HCT116 (cell line): ENCODE data around the gene CFAP99.

Experiments
- EZH2phosphoT487 ChIP-seq: fragments of 200-600 bp; IDR thresholded peaks from 2 replicates; pipeline ENCODE4 v1.6.1; 2018; ENCODE audit warnings: antibody characterized with exemption, borderline replicate concordance
- FOSL1 ChIP-seq: IDR thresholded peaks from 2 replicates; pipeline ENCODE4 v1.6.1; 2012; ENCODE audit warnings: low read depth
- POLR2A ChIP-seq: IDR thresholded peaks from 2 replicates; pipeline ENCODE4 v1.7.0; 2011; ENCODE audit warnings: borderline replicate concordance; ENCODE audit not compliant: insufficient read depth, insufficient read length; ENCODE audit errors: extremely low read depth
- TF ChIP-seq, protein P1 (sequence below), 3 experiments: fragments of 200-600 bp in 1 of 3; sonication (generic) in 1 of 3; IDR thresholded peaks in 2 of 3; conservative IDR thresholded peaks in 1 of 3; 2 replicates each; pipeline ENCODE4 v1.5.1; 2012 to 2017; ENCODE audit warnings: low read depth in 2 of 3, low read length in 2 of 3, antibody characterized with exemption in 1 of 3, borderline replicate concordance in 1 of 3, control low read depth in 1 of 3, mild to moderate bottlenecking in 1 of 3, mixed read lengths in 1 of 3, mixed run types in 1 of 3, moderate library complexity in 1 of 3; ENCODE audit not compliant: insufficient read depth in 1 of 3
- TF ChIP-seq, protein P2 (sequence below): IDR thresholded peaks from 2 replicates; pipeline ENCODE4 v1.6.1; 2012

DNA sequence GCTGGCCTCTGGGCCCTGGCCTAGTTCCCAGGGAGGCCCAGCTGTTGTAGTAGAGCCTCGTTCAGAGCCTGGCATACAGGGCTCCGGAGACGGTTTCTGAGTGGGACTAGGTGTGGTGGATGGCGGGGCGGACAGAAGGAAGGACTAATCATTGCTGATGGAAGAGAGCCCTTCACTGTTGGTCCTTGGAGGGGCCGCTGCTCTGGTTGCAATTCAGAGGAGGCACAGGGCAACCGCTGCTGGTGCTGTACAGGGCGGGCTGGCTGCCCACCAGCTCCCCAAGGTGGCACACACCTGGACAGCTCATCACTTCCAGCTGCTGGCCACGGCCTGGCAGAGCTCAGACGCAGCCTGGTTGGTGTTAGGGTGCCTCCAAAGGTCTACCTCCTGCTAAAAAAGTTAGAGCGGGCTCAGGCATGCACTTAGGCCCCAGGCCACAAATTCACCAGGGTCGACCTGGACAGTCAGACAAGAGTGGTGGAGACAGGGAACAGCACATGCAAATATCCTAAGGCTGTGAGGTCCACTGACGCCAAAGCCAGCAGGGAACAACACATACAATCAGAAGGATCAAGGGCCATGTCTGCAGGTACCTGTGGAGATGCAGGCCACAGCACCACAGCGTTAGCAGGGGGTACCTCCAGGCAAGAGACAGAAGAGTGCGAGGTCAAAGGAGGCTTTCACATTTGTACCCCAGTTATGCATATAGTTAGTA lies 42.6 kb downstream of the CFAP99 start:
- TF ChIP-seq POLR2A (no peak), EZH2phosphoT487 (no peak), FOSL1 (no peak)
- TF ChIP-seq, protein P1, sequence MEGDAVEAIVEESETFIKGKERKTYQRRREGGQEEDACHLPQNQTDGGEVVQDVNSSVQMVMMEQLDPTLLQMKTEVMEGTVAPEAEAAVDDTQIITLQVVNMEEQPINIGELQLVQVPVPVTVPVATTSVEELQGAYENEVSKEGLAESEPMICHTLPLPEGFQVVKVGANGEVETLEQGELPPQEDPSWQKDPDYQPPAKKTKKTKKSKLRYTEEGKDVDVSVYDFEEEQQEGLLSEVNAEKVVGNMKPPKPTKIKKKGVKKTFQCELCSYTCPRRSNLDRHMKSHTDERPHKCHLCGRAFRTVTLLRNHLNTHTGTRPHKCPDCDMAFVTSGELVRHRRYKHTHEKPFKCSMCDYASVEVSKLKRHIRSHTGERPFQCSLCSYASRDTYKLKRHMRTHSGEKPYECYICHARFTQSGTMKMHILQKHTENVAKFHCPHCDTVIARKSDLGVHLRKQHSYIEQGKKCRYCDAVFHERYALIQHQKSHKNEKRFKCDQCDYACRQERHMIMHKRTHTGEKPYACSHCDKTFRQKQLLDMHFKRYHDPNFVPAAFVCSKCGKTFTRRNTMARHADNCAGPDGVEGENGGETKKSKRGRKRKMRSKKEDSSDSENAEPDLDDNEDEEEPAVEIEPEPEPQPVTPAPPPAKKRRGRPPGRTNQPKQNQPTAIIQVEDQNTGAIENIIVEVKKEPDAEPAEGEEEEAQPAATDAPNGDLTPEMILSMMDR (IDR thresholded peaks at IDR 0.05 in 2 of 3, conservative IDR thresholded peaks at IDR 0.05 in 1 of 3; ENCODE audit: borderline replicate concordance in 1 of 3, insufficient read depth in 1 of 3, low read depth in 2 of 3, low read length in 2 of 3): no peak
- TF ChIP-seq, protein P2, sequence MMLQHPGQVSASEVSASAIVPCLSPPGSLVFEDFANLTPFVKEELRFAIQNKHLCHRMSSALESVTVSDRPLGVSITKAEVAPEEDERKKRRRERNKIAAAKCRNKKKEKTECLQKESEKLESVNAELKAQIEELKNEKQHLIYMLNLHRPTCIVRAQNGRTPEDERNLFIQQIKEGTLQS: no peak
